Keratinocyte (primary cell): ENCODE data around the gene FBLIM1. TPM values are rescaled to one million over a fixed set of nuclear protein-coding genes. Genes with fewer than 3 reads are reported as not detected.

Experiments
- DNase-seq: peaks from one replicate; pipeline ENCODE4 v3.0.0-alpha.2; 2011; ENCODE audit warnings: low read depth, missing footprints, low spot score
- FAIRE-seq: peaks from 2 replicates; lab custom pipeline; 2011; peaks lifted over from hg19 to GRCh38; lab: Jason Lieb, UNC
- H2AFZ ChIP-seq: 2 replicates; pipeline ENCODE4 v1.6.0; 2012; ENCODE audit warnings: low read length, control low read depth, inconsistent platforms; ENCODE audit not compliant: control insufficient read depth
- H3K27ac ChIP-seq: 2 replicates; pipeline ENCODE4 v1.5.1; 2011; ENCODE audit warnings: low read length; ENCODE audit not compliant: control insufficient read depth, insufficient read depth
- H3K27me3 ChIP-seq: 3 replicates; pipeline ENCODE4 v1.6.0; 2011; ENCODE audit warnings: low read length; ENCODE audit not compliant: control insufficient read depth, insufficient read depth; ENCODE audit errors: extremely low read depth
- H3K36me3 ChIP-seq, 2 experiments: 2 replicates in 1 of 2; 3 replicates in 1 of 2; pipeline ENCODE4 v1.5.1; 2011; ENCODE audit warnings: low read length in 2 of 2, mild to moderate bottlenecking in 1 of 2; ENCODE audit not compliant: control insufficient read depth in 2 of 2, insufficient read depth in 2 of 2; ENCODE audit errors: extremely low read depth in 1 of 2
- H3K4me1 ChIP-seq: 3 replicates; pipeline ENCODE4 v1.5.1; 2011; ENCODE audit warnings: low read length; ENCODE audit not compliant: control insufficient read depth, insufficient read depth; ENCODE audit errors: extremely low read depth
- H3K4me2 ChIP-seq: 3 replicates; pipeline ENCODE4 v1.6.0; 2011; ENCODE audit warnings: low read depth, low read length; ENCODE audit not compliant: control insufficient read depth, insufficient read depth; ENCODE audit errors: extremely low read depth
- H3K4me3 ChIP-seq, 3 experiments: fragments of 200-600 bp in 1 of 3; sonication (generic) in 1 of 3; 2 replicates in 2 of 3; 3 replicates in 1 of 3; pipeline ENCODE4 v1.5.1; 2011 to 2016; ENCODE audit warnings: low read length in 3 of 3, mild to moderate bottlenecking in 3 of 3, control low read depth in 2 of 3, inconsistent platforms in 1 of 3, low read depth in 1 of 3, mixed read lengths in 1 of 3, mixed run types in 1 of 3, moderate library complexity in 1 of 3; ENCODE audit not compliant: control insufficient read depth in 2 of 3, insufficient read depth in 2 of 3; ENCODE audit errors: extremely low read depth in 1 of 3
- H3K79me2 ChIP-seq: 2 replicates; pipeline ENCODE4 v1.6.0; 2012; ENCODE audit warnings: low read length; ENCODE audit not compliant: control insufficient read depth, insufficient read depth
- H3K9ac ChIP-seq: 3 replicates; pipeline ENCODE4 v1.6.0; 2011; ENCODE audit warnings: low read length; ENCODE audit not compliant: control insufficient read depth, insufficient read depth; ENCODE audit errors: extremely low read depth
- H3K9me1 ChIP-seq: 3 replicates; pipeline ENCODE4 v1.6.0; 2011; ENCODE audit warnings: low read length; ENCODE audit not compliant: control insufficient read depth, insufficient read depth; ENCODE audit errors: extremely low read depth
- H3K9me3 ChIP-seq: 2 replicates; pipeline ENCODE4 v1.5.1; 2012; ENCODE audit warnings: low read depth, low read length; ENCODE audit not compliant: control insufficient read depth
- H4K20me1 ChIP-seq: 3 replicates; pipeline ENCODE4 v1.6.0; 2011; ENCODE audit warnings: low read length; ENCODE audit not compliant: control insufficient read depth, insufficient read depth; ENCODE audit errors: extremely low read depth
- CTCF ChIP-seq, 3 experiments: IDR thresholded peaks in 1 of 3; conservative IDR thresholded peaks in 1 of 3; optimal IDR thresholded peaks in 1 of 3; 2 replicates in 2 of 3; 3 replicates in 1 of 3; pipeline versions ENCODE3 to v1.5.1; 2011; ENCODE audit warnings: low read length in 3 of 3, mild to moderate bottlenecking in 3 of 3, moderate library complexity in 2 of 3, control low read depth in 1 of 3, inconsistent platforms in 1 of 3; ENCODE audit not compliant: insufficient read depth in 2 of 3; ENCODE audit errors: extremely low read depth in 1 of 3
- EZH2 ChIP-seq: IDR thresholded peaks from one replicate; pipeline ENCODE4 v1.6.1; 2012; ENCODE audit warnings: inconsistent platforms, mild to moderate bottlenecking, low read length, moderate library complexity
- dilution Hi-C: fragments of 300-500 bp; cut with MboI; formaldehyde crosslinking; loops from one replicate; pipeline ENCODE4 v1.7.0; 2020; ENCODE audit warnings: low sequenced_read_pairs; ENCODE audit not compliant: extremely low pct_ligation_motif_present
- polyA plus RNA-seq, 5 experiments: library from polyadenylated mRNA; depleted of rRNA in 3 of 5; stranded (reverse) in 3 of 5; stranded (forward) in 1 of 5; unstranded in 1 of 5; fragments of >200 nt; gene quantifications; 1 replicate in 1 of 5; 2 replicates in 3 of 5; 3 replicates in 1 of 5; pipeline versions ENCODE4 v1.2.1 to v1.2.3, GENCODE V29; 2011 to 2012; ENCODE audit warnings: missing spikeins in 2 of 5, low read depth in 1 of 5, low replicate concordance in 1 of 5

Gene FBLIM1
- polyA plus RNA-seq, 1 donor (not counting 4 experiments of a cell fraction or from before 2014, with no cell fraction given) = 144 TPM

- H3K27me3 ChIP-seq = no peaks in the 10 kb centered on the region
- H3K9me3 ChIP-seq = no peaks in the 10 kb centered on the region
- H4K20me1 ChIP-seq = no peaks in the 10 kb centered on the region
- dilution Hi-C loops = no loop called here
- peaks cover 3 to 21% of the 10 kb centered on the region in 2 experiments for H3K36me3 ChIP-seq
- H3K27ac ChIP-seq = peak overlapping the region; percentile 44
- H3K9me1 ChIP-seq = no peaks in the 10 kb centered on the region
- FAIRE-seq = peak; percentile 85
- TF ChIP-seq CTCF (optimal IDR thresholded peaks at IDR 0.05 in 1 of 3, IDR thresholded peaks at IDR 0.05 in 1 of 3, conservative IDR thresholded peaks at IDR 0.05 in 1 of 3; ENCODE audit: extremely low read depth in 1 of 3, insufficient read depth in 2 of 3, low read length in 3 of 3) (no peak), EZH2 (no peak)
- H2AFZ ChIP-seq = no peak overlapping the region
- peak overlapping the region; percentile 87 for H3K4me2 ChIP-seq
- H3K9ac ChIP-seq = peak overlapping the region; percentile 65
- H3K79me2 ChIP-seq = peaks cover 57% of the 10 kb centered on the region
- peak overlapping the region; percentile 23 to 88 (median 64) for H3K4me3 ChIP-seq
- H3K4me1 ChIP-seq = peaks cover 50% of the 10 kb centered on the region
- no peak for DNase-seq
Observed at GRCh38 chr1:15760520-15761211, 2.1 kb downstream of the FBLIM1 start.

- no peaks in the 10 kb centered on the region for H4K20me1 ChIP-seq
- peaks cover 61% of the 10 kb centered on the region for H3K79me2 ChIP-seq
- H3K27ac ChIP-seq = peak overlapping the region; percentile 44
- peak overlapping the region; percentile 65 for H3K9ac ChIP-seq
- H3K9me3 ChIP-seq = no peaks in the 10 kb centered on the region
- H2AFZ ChIP-seq = no peak overlapping the region
- H3K36me3 ChIP-seq = peaks cover 3 to 25% of the 10 kb centered on the region in 2 experiments
- H3K4me1 ChIP-seq = peaks cover 53% of the 10 kb centered on the region
- H3K4me2 ChIP-seq = peak overlapping the region; percentile 87
- peak overlapping the region in 1 of 3 experiments; percentile 64 for H3K4me3 ChIP-seq
- peak; percentile 34 for FAIRE-seq
- dilution Hi-C loops = no loop called here
- H3K27me3 ChIP-seq = no peaks in the 10 kb centered on the region
- no peaks in the 10 kb centered on the region for H3K9me1 ChIP-seq
- no peak for DNase-seq
- TF ChIP-seq EZH2 (no peak), CTCF (optimal IDR thresholded peaks at IDR 0.05 in 1 of 3, IDR thresholded peaks at IDR 0.05 in 1 of 3, conservative IDR thresholded peaks at IDR 0.05 in 1 of 3; ENCODE audit: extremely low read depth in 1 of 3, insufficient read depth in 2 of 3, low read length in 3 of 3) (no peak)
Observed at GRCh38 chr1:15761366-15762128, 3.0 kb downstream of the FBLIM1 start.
